HepG2 (cell line): ENCODE results near the gene GALNT17.

ENCODE experiments used
- EZH2 ChIP-seq: conservative IDR thresholded peaks from 2 replicates; pipeline ENCODE4 v1.6.1; 2012; ENCODE audit warnings: mild to moderate bottlenecking, low read depth, low read length, moderate library complexity
- MXI1 ChIP-seq: IDR thresholded peaks from 3 replicates; pipeline ENCODE4 v1.6.1; 2012; ENCODE audit warnings: low read depth, low read length, inconsistent platforms, borderline replicate concordance
- NCOR1 ChIP-seq: fragments of 200-600 bp; sonication (generic); IDR thresholded peaks from 2 replicates; pipeline ENCODE4 v1.7.0; 2017; ENCODE audit warnings: antibody characterized with exemption, low read length, borderline replicate concordance
- RAD21 ChIP-seq: fragments of 450-650 bp; formaldehyde crosslinking; IDR thresholded peaks from 2 replicates; pipeline ENCODE4 v1.5.0; 2020; ENCODE audit warnings: mild to moderate bottlenecking
- TBL1XR1 ChIP-seq: fragments of 150-350 bp; IDR thresholded peaks from 2 replicates; pipeline ENCODE4 v1.6.1; 2014; ENCODE audit warnings: borderline replicate concordance, low read length; ENCODE audit not compliant: partially characterized antibody
- THYN1 ChIP-seq: sonication (generic); formaldehyde crosslinking; IDR thresholded peaks from 2 replicates; pipeline ENCODE4 v1.8.1; 2023; ENCODE audit warnings: low read depth, mild to moderate bottlenecking, moderate library complexity, missing genetic modification reagents, borderline replicate concordance
- ZC3H4 ChIP-seq: sonication (generic); formaldehyde crosslinking; IDR thresholded peaks from 2 replicates; pipeline ENCODE4 v1.4.0; 2020; ENCODE audit warnings: missing genetic modification reagents, borderline replicate concordance
- ZNF678 ChIP-seq: sonication (generic); formaldehyde crosslinking; IDR thresholded peaks from 2 replicates; pipeline ENCODE4 v1.4.0; 2020; ENCODE audit warnings: mild to moderate bottlenecking, missing genetic modification reagents
- ZNF776 ChIP-seq: sonication (generic); formaldehyde crosslinking; IDR thresholded peaks from 2 replicates; pipeline ENCODE4 v1.4.0; 2020; ENCODE audit warnings: mild to moderate bottlenecking, missing genetic modification reagents
- TF ChIP-seq, protein P1 (sequence below): IDR thresholded peaks from 2 replicates; pipeline ENCODE4 v1.6.1; 2016; ENCODE audit warnings: low read depth
- TF ChIP-seq, protein P2 (sequence below): sonication (generic); formaldehyde crosslinking; IDR thresholded peaks from 2 replicates; pipeline ENCODE4 v1.4.0; 2020; ENCODE audit warnings: mild to moderate bottlenecking, missing genetic modification reagents

DNA sequence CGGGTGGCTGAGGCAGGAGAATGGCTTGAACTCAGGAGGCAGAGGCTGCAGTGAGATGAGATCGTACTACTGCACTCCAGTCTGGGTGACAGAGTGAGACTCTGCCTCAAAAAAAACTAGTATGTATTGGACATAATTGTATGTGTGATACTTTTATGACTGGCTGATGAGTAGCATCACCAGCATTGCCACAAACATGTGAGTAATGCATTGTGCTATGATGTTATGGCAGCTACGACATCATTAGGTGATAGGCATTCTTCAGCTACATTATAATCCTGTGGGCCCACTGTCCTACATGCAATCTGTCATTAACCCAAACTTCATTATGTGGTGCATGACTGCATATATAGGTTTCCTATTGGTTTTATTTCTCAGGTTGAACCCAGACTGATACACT lies 352.4 kb downstream of the GALNT17 start:
- TF ChIP-seq, protein P1, sequence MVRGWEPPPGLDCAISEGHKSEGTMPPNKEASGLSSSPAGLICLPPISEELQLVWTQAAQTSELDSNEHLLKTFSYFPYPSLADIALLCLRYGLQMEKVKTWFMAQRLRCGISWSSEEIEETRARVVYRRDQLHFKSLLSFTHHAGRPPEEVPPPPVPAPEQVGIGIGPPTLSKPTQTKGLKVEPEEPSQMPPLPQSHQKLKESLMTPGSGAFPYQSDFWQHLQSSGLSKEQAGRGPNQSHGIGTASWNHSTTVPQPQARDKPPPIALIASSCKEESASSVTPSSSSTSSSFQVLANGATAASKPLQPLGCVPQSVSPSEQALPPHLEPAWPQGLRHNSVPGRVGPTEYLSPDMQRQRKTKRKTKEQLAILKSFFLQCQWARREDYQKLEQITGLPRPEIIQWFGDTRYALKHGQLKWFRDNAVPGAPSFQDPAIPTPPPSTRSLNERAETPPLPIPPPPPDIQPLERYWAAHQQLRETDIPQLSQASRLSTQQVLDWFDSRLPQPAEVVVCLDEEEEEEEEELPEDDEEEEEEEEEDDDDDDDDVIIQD (CRISPR knock-in tag), result no peak
- no peak for TF ChIP-seq THYN1 (CRISPR knock-in tag)
- TF ChIP-seq ZNF678 (CRISPR knock-in tag), result no peak
- no peak for TF ChIP-seq EZH2
- TF ChIP-seq ZNF776 (CRISPR knock-in tag), result no peak
- no peak for TF ChIP-seq NCOR1
- TF ChIP-seq ZC3H4, result no peak
- no peak for TF ChIP-seq MXI1
- TF ChIP-seq TBL1XR1, result no peak
- TF ChIP-seq RAD21, result no peak
- TF ChIP-seq, protein P2, sequence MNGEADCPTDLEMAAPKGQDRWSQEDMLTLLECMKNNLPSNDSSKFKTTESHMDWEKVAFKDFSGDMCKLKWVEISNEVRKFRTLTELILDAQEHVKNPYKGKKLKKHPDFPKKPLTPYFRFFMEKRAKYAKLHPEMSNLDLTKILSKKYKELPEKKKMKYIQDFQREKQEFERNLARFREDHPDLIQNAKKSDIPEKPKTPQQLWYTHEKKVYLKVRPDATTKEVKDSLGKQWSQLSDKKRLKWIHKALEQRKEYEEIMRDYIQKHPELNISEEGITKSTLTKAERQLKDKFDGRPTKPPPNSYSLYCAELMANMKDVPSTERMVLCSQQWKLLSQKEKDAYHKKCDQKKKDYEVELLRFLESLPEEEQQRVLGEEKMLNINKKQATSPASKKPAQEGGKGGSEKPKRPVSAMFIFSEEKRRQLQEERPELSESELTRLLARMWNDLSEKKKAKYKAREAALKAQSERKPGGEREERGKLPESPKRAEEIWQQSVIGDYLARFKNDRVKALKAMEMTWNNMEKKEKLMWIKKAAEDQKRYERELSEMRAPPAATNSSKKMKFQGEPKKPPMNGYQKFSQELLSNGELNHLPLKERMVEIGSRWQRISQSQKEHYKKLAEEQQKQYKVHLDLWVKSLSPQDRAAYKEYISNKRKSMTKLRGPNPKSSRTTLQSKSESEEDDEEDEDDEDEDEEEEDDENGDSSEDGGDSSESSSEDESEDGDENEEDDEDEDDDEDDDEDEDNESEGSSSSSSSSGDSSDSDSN (CRISPR knock-in tag), result no peak
